GM12865 (cell line): ENCODE results near the gene CPLX4.

Experiments used
- DNase-seq: peaks from one replicate; pipeline ENCODE4 v3.0.0; 2010; ENCODE audit warnings: low read depth
- H3K4me3 ChIP-seq: 2 replicates; pipeline ENCODE4 v1.5.1; 2011; ENCODE audit warnings: mild to moderate bottlenecking, low read depth, low read length, control low read depth
- CTCF ChIP-seq: IDR thresholded peaks from 2 replicates; pipeline ENCODE4 v1.5.1; 2011; ENCODE audit warnings: low read length, control low read depth, low read depth, inconsistent platforms; ENCODE audit not compliant: insufficient read depth; ENCODE audit errors: missing control alignments

CPLX4 gene

GRCh38 chr18:59300676-59301285 lies 17.7 kb downstream of the CPLX4 start:
- TF ChIP-seq CTCF, result no peak
- DNase-seq, result no peak
- no peak overlapping the region for H3K4me3 ChIP-seq

- TF ChIP-seq CTCF, result no peak
- no peak for DNase-seq
- H3K4me3 ChIP-seq, result no peak overlapping the region
These were observed 19.6 kb downstream of the CPLX4 start for GRCh38 chr18:59298871-59299270.

- no peak overlapping the region for H3K4me3 ChIP-seq
- no peak for TF ChIP-seq CTCF
- DNase-seq, result no peak
These were observed 25.1 kb downstream of the CPLX4 start for GRCh38 chr18:59293317-59293716.

GRCh38 chr18:59286341-59286740 lies 32.1 kb downstream of the CPLX4 start:
- no peak for DNase-seq
- no peak for TF ChIP-seq CTCF
- H3K4me3 ChIP-seq, result no peak overlapping the region

- no peak for TF ChIP-seq CTCF
- no peak for DNase-seq
- H3K4me3 ChIP-seq, result no peak overlapping the region
These were observed 36.1 kb downstream of the CPLX4 start for GRCh38 chr18:59282341-59282740.

- no peak for TF ChIP-seq CTCF
- no peak overlapping the region for H3K4me3 ChIP-seq
- no peak for DNase-seq
These were observed 38.7 kb downstream of the CPLX4 start for GRCh38 chr18:59279722-59280121.

GRCh38 chr18:59279193-59279592 lies 39.3 kb downstream of the CPLX4 start:
- H3K4me3 ChIP-seq, result no peak overlapping the region
- no peak for TF ChIP-seq CTCF
- no peak for DNase-seq
